ENCODE data around the gene ORAI1.

DNA sequence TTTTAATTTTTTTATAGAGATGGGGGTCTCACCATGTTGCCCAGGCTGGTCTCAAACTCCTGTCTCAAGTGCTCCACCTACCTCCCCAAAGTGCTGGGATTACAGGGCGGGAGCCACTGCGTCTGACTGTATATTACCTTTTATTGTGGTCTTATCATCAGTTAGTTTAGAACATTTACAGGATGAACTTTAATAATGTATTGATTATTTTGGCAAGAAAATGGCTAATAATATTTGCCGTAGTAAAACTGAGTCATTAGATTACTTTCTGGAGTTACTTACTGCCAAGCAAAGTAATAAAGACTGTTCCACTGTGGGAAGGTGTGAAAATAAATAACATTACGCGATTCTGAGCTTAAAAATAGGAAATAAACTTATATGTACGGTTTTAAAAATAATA is 23.6 kb upstream of the ORAI1 start:
- TF ChIP-seq, protein P1, sequence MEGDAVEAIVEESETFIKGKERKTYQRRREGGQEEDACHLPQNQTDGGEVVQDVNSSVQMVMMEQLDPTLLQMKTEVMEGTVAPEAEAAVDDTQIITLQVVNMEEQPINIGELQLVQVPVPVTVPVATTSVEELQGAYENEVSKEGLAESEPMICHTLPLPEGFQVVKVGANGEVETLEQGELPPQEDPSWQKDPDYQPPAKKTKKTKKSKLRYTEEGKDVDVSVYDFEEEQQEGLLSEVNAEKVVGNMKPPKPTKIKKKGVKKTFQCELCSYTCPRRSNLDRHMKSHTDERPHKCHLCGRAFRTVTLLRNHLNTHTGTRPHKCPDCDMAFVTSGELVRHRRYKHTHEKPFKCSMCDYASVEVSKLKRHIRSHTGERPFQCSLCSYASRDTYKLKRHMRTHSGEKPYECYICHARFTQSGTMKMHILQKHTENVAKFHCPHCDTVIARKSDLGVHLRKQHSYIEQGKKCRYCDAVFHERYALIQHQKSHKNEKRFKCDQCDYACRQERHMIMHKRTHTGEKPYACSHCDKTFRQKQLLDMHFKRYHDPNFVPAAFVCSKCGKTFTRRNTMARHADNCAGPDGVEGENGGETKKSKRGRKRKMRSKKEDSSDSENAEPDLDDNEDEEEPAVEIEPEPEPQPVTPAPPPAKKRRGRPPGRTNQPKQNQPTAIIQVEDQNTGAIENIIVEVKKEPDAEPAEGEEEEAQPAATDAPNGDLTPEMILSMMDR (IDR thresholded peaks at IDR 0.05 in 8 of 11, conservative IDR thresholded peaks at IDR 0.05 in 3 of 11): no peak
- TF ChIP-seq POLR2AphosphoS5 (IDR thresholded peaks at IDR 0.05) (no peak), POLR2A (IDR thresholded peaks at IDR 0.05) (no peak)
